Activated CD8-positive, alpha-beta T cell treated with anti-CD3 and anti-CD28 coated beads, Interleukin-2, amount 10 ng/mL, durations not matched to agents 7 days and 5 days (primary cell): ENCODE measurements around the gene KRTAP11-1. TPM values are rescaled to one million over a fixed set of nuclear protein-coding genes. Genes with fewer than 3 reads are reported as not detected.
A peak's percentile ranks its signal among the peaks of the same experiment; 100 is the strongest.

Experiments
- ATAC-seq: fragments of 150-1000 bp; cut with Tn5 transposase; one replicate; pipeline ENCODE4 v1.10.0; 2021; ENCODE audit warnings: moderate library complexity
- CTCF ChIA-PET: fragments of 350-600 bp; sonication (Branson Sonifier 250); formaldehyde crosslinking; loops from one replicate; lab custom pipeline; 2021; ENCODE audit warnings: antibody characterized with exemption; lab: Charles Lee
- POLR2A ChIA-PET: fragments of 350-600 bp; sonication (Branson Sonifier 250); formaldehyde crosslinking; loops from one replicate; lab custom pipeline; 2021; ENCODE audit warnings: antibody characterized with exemption; lab: Charles Lee
- DNase-seq: peaks from one replicate; pipeline ENCODE4 v3.0.0-alpha.2; 2020
- H3K27ac Mint-ChIP-seq: one replicate; pipeline ENCODE4 v1.8.0; 2021; ENCODE audit warnings: mild to moderate bottlenecking, mixed read lengths
- H3K27me3 Mint-ChIP-seq: one replicate; pipeline ENCODE4 v1.8.0; 2021; ENCODE audit warnings: low read depth, mixed read lengths
- H3K36me3 Mint-ChIP-seq: one replicate; pipeline ENCODE4 v1.8.0; 2021; ENCODE audit warnings: low read depth, mixed read lengths
- H3K4me1 Mint-ChIP-seq: one replicate; pipeline ENCODE4 v1.8.0; 2021; ENCODE audit warnings: low read depth, mixed read lengths
- H3K4me3 Mint-ChIP-seq: one replicate; pipeline ENCODE4 v1.8.0; 2021; ENCODE audit warnings: mild to moderate bottlenecking, mixed read lengths
- H3K9me3 Mint-ChIP-seq: one replicate; pipeline ENCODE4 v1.8.0; 2022; ENCODE audit warnings: mixed read lengths; ENCODE audit not compliant: insufficient read depth
- total RNA-seq, 2 experiments: library from RNA; stranded (reverse); gene quantifications; one replicate each; pipeline ENCODE4 v1.2.3, GENCODE V29; 2021

KRTAP11-1 gene, protein sequence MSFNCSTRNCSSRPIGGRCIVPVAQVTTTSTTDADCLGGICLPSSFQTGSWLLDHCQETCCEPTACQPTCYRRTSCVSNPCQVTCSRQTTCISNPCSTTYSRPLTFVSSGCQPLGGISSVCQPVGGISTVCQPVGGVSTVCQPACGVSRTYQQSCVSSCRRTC
- total RNA-seq: not detected

- Mint-ChIP-seq H3K9me3 (no peaks in the 10 kb centered on the region), H3K36me3 (no peaks in the 10 kb centered on the region), H3K4me1 (no peaks in the 10 kb centered on the region), H3K27ac (no peak within 1 kb of the TSS), H3K4me3 (no peak within 1 kb of the TSS), H3K27me3 (no peaks in the 10 kb centered on the region)
- DNase-seq (no peak), ATAC-seq (no peak)
- CTCF ChIA-PET: no interaction called here
- POLR2A ChIA-PET: no interaction called here
These were observed at the start of gene KRTAP11-1 for GRCh38 chr21:30881480-30881879. KRTAP11-1 (minus strand) TSS chr21:30881580; CDS start chr21:30881524, 56 bp downstream.

GRCh38 chr21:30924146-30924700 is 42.8 kb upstream of the KRTAP11-1 start:
- no peak for ATAC-seq
- peaks cover 4% of the 10 kb centered on the region for H3K9me3 Mint-ChIP-seq
- no peak overlapping the region for H3K27ac Mint-ChIP-seq
- DNase-seq: no peak
- H3K4me3 Mint-ChIP-seq: no peak overlapping the region
- ChIA-PET CTCF (no interaction called here), POLR2A (no interaction called here)
- H3K36me3 Mint-ChIP-seq: no peaks in the 10 kb centered on the region
- no peaks in the 10 kb centered on the region for H3K4me1 Mint-ChIP-seq
- peaks cover 5% of the 10 kb centered on the region for H3K27me3 Mint-ChIP-seq

- POLR2A ChIA-PET: no interaction called here
- DNase-seq (no peak), ATAC-seq (no peak)
- Mint-ChIP-seq H3K27ac (no peak overlapping the region), H3K9me3 (no peaks in the 10 kb centered on the region), H3K27me3 (peaks cover 5% of the 10 kb centered on the region), H3K4me1 (no peaks in the 10 kb centered on the region), H3K4me3 (no peak overlapping the region), H3K36me3 (no peaks in the 10 kb centered on the region)
- CTCF ChIA-PET: no interaction called here
These were observed 39.7 kb upstream of the KRTAP11-1 start for GRCh38 chr21:30921129-30921528.

- POLR2A ChIA-PET: no interaction called here
- Mint-ChIP-seq H3K9me3 (no peaks in the 10 kb centered on the region), H3K4me3 (no peak overlapping the region), H3K27me3 (peaks cover 5% of the 10 kb centered on the region), H3K27ac (no peak overlapping the region), H3K36me3 (no peaks in the 10 kb centered on the region), H3K4me1 (no peaks in the 10 kb centered on the region)
- no peak for ATAC-seq
- CTCF ChIA-PET: no interaction called here
- no peak for DNase-seq
These were observed 36.2 kb upstream of the KRTAP11-1 start for GRCh38 chr21:30917557-30917956.

GRCh38 chr21:30900881-30901280 is 19.5 kb upstream of the KRTAP11-1 start:
- Mint-ChIP-seq H3K4me1 (no peaks in the 10 kb centered on the region), H3K36me3 (no peaks in the 10 kb centered on the region), H3K4me3 (no peak overlapping the region), H3K9me3 (no peaks in the 10 kb centered on the region), H3K27ac (no peak overlapping the region), H3K27me3 (peaks cover 15% of the 10 kb centered on the region)
- ChIA-PET CTCF (no interaction called here), POLR2A (no interaction called here)
- DNase-seq (no peak), ATAC-seq (no peak)

GRCh38 chr21:30882866-30883597 is 1.7 kb upstream of the KRTAP11-1 start:
- H3K9me3 Mint-ChIP-seq: no peaks in the 10 kb centered on the region
- H3K36me3 Mint-ChIP-seq: no peaks in the 10 kb centered on the region
- H3K4me3 Mint-ChIP-seq: no peak overlapping the region
- ATAC-seq (no peak), DNase-seq (no peak)
- no peaks in the 10 kb centered on the region for H3K27me3 Mint-ChIP-seq
- ChIA-PET POLR2A (no interaction called here), CTCF (no interaction called here)
- H3K4me1 Mint-ChIP-seq: no peaks in the 10 kb centered on the region
- H3K27ac Mint-ChIP-seq: no peak overlapping the region

- no peak for DNase-seq
- POLR2A ChIA-PET: no interaction called here
- Mint-ChIP-seq H3K4me1 (no peaks in the 10 kb centered on the region), H3K9me3 (no peaks in the 10 kb centered on the region), H3K27ac (no peak overlapping the region), H3K36me3 (no peaks in the 10 kb centered on the region), H3K4me3 (no peak overlapping the region), H3K27me3 (no peaks in the 10 kb centered on the region)
- ATAC-seq: no peak
- CTCF ChIA-PET: no interaction called here
These were observed 466 bp downstream of the KRTAP11-1 start for GRCh38 chr21:30880914-30881313.

- no peaks in the 10 kb centered on the region for H3K9me3 Mint-ChIP-seq
- no peaks in the 10 kb centered on the region for H3K4me1 Mint-ChIP-seq
- POLR2A ChIA-PET: no interaction called here
- no peaks in the 10 kb centered on the region for H3K36me3 Mint-ChIP-seq
- no peak overlapping the region for H3K27ac Mint-ChIP-seq
- no peaks in the 10 kb centered on the region for H3K27me3 Mint-ChIP-seq
- H3K4me3 Mint-ChIP-seq: no peak overlapping the region
- CTCF ChIA-PET: no interaction called here
- ATAC-seq (no peak), DNase-seq (no peak)
These were observed 6.9 kb downstream of the KRTAP11-1 start for GRCh38 chr21:30874526-30874925.

- ChIA-PET CTCF (interaction anchor here (1.3 kb wide), 1 partner anchor 16 kb away, joined by 3 read pairs; no protein-coding TSS in a partner anchor), POLR2A (no interaction called here)
- no peak for DNase-seq
- Mint-ChIP-seq H3K4me3 (no peak overlapping the region), H3K27ac (no peak overlapping the region), H3K27me3 (no peaks in the 10 kb centered on the region), H3K4me1 (no peaks in the 10 kb centered on the region), H3K36me3 (no peaks in the 10 kb centered on the region), H3K9me3 (no peaks in the 10 kb centered on the region)
- ATAC-seq: no peak
These were observed 33.5 kb downstream of the KRTAP11-1 start for GRCh38 chr21:30847627-30848500.

DNA sequence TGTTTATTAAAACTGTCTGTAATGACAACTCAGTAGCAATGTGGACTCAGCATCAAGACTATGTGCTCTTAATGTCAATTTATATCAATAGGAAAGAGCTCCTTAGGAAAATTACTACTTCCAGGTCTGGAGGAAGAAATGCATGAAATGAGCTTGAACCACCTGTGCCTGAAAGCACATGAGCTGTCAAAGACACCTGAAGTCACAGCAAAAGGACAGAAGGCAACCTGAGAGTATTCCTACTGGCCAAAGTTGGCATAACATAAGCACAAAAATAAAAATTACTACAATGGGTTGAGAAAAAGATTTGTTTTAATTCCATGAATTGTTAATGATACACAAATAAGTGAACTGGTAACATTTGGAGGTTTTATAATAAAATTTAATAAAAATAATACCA is 38.4 kb downstream of the KRTAP11-1 start:
- Mint-ChIP-seq H3K27ac (no peak overlapping the region), H3K27me3 (no peaks in the 10 kb centered on the region), H3K36me3 (no peaks in the 10 kb centered on the region), H3K9me3 (no peaks in the 10 kb centered on the region), H3K4me1 (no peaks in the 10 kb centered on the region), H3K4me3 (no peak overlapping the region)
- ChIA-PET POLR2A (no interaction called here), CTCF (interaction anchor here (0.7 to 1.2 kb wide), 3 partner anchors 10 to 227 kb away, joined by 3 to 4 read pairs (median 4); no protein-coding TSS in a partner anchor)
- ATAC-seq: no peak
- DNase-seq: no peak

- peak; percentile 44 for DNase-seq
These were observed 42.1 kb downstream of the KRTAP11-1 start for GRCh38 chr21:30839304-30839703.

More at GRCh38 chr21:30839304-30839703, 42.1 kb downstream of the KRTAP11-1 start:
- H3K9me3 Mint-ChIP-seq: no peaks in the 10 kb centered on the region
- no peaks in the 10 kb centered on the region for H3K4me1 Mint-ChIP-seq
- peak; percentile 47 for ATAC-seq
- H3K36me3 Mint-ChIP-seq: no peaks in the 10 kb centered on the region
- ChIA-PET CTCF (interaction anchor here (0.7 to 2.0 kb wide), 11 partner anchors 10 to 248 kb away, joined by 3 to 5 read pairs (median 3); no protein-coding TSS in a partner anchor), POLR2A (no interaction called here)
- H3K4me3 Mint-ChIP-seq: no peak overlapping the region
- H3K27me3 Mint-ChIP-seq: no peaks in the 10 kb centered on the region
- no peak overlapping the region for H3K27ac Mint-ChIP-seq
